Cardiac fibroblast (primary cell): ENCODE results near the gene RNF112.

Experiments used
- DNase-seq, 2 donors: peaks; one replicate each; pipeline versions ENCODE4 v3.0.0 to v3.0.0-alpha.2; 2010; ENCODE audit warnings: low read depth in 2 of 2
- H3K4me3 ChIP-seq, 2 donors: replicated peaks in 1 of 2; 1 replicate in 1 of 2; 2 replicates in 1 of 2; pipeline ENCODE4 v1.5.1; 2011; ENCODE audit warnings: low read depth in 2 of 2, low read length in 2 of 2, mild to moderate bottlenecking in 2 of 2, moderate library complexity in 1 of 2
- CTCF ChIP-seq: IDR thresholded peaks from one replicate; pipeline ENCODE4 v1.5.1; 2011; ENCODE audit warnings: low read depth, mild to moderate bottlenecking, low read length, inconsistent platforms

RNF112 gene

DNA sequence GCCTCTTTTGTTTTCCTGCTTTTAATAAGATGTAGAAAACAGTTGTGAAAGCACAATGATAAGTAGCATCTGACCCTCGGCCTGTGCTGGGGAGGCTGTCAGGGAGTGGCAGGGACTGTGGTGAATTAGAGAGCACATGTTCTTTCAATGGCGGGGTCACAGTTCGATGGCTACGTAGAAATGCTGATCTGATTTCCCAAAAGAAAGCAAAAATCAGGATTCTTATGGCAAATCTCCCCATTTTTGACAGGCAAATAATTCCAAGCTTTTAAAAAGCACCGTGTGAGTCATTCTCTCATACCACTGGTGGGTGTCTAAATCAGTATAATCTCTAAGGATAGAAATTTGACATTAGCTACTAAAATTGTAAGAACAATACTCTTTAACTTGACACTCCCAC lies 36.9 kb upstream of the RNF112 start:
- no peak for TF ChIP-seq CTCF
- H3K4me3 ChIP-seq = no peak overlapping the region
- DNase-seq = no peak

GRCh38 chr17:19375732-19376131 lies 35.3 kb upstream of the RNF112 start:
- no peak overlapping the region for H3K4me3 ChIP-seq
- TF ChIP-seq CTCF = no peak
- no peak for DNase-seq

- peak overlapping the region; percentile 71 to 94 for H3K4me3 ChIP-seq
- DNase-seq = no peak
- no peak for TF ChIP-seq CTCF
Observed at GRCh38 chr17:19376811-19377210, 34.2 kb upstream of the RNF112 start.

DNA sequence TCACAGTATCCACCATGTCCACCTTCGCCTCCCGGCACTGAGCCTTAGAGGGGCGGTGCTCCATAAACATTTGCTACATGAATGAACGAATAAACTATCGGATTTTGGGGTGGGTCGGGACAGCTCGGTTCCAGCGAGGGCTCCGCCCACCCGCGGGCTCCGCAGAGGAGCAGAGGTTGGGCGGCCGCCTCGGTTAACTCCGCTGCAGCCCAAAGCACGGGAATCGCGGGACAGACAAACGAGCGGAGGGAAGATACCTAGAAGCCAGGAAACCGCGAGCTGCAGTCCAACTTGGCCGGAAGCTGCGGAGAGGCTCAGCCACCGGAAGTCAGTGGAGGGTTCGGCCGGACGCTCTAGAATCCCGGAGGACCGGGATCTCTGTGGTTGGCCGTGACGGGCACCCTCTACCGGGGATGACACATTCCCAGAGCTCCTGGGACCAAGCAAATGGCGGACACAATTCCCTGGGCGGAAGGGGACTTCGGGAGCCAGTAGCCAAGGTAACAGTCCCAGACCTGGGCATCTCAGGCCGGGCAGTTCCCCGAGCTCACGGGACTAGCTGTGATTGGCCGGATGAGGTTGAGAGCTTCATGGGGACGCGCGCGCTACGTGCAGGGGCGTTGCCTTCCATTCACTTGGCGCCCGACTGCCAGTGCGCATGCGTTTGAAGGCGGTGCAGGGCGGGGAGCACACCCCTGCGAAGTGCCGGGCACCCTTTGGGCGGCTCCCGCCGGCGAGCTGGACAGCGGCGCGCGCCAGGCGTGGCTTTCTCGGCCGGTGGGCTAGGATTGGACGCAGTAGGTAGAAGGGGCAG lies 33.2 kb upstream of the RNF112 start:
- no peak for TF ChIP-seq CTCF
- peak overlapping the region; percentile 85 to 94 for H3K4me3 ChIP-seq
- DNase-seq = peak; percentile 99 to 100

DNA sequence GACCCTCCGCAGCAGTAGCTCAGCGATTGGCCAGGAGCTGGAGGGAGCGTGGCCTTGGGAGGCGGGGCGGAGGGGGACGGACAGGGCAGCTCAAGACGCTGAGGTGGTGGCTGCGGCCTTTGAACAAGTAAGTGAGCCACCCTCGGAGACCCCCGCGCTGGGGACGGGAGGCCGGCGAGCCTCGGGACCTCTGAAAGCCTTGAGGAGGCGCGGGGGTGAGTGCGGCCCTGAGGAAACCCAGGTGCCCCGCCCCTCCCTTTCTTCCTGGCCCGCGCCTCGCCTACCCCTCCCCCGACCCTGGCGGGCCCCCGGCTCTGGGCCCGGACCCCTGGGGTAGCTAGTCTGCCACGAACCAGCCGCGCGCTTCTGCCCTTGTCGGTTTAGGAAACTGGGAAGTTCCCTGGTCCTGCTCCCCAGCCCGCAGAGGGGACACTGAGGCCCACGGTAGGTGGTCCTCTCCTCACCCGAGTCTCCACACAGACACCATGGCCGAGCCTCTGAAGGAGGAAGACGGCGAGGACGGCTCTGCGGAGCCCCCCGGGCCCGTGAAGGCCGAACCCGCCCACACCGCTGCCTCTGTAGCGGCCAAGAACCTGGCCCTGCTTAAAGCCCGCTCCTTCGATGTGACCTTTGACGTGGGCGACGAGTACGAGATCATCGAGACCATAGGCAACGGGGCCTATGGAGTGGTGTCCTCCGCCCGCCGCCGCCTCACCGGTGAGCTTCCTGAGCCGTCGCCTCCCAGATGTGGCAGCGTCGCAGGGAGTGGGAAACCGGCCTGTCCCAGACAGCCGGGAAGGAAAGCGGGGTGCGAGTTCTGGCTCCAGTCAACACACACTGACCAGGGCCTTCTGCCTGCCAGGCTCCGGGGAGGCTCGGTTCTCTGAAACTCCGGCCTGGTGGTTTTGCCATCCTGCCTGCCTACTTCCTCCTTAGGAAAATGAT lies 32.3 kb upstream of the RNF112 start, which contains the start of gene MAPK7:
TSS of gene MAPK7 (plus strand) at position 83 of the 945 bp plus-strand sequence. CDS start at position 486, 403 bp downstream.
- no peak for TF ChIP-seq CTCF
- no peak for DNase-seq
- H3K4me3 ChIP-seq = peak within 1 kb of the TSS; percentile 85 to 94

GRCh38 chr17:19379361-19380065 lies 31.5 kb upstream of the RNF112 start:
- peak overlapping the region; percentile 85 to 94 for H3K4me3 ChIP-seq
- no peak for DNase-seq
- no peak for TF ChIP-seq CTCF
